ENCODE results near the gene MDK. TPM values are rescaled to one million over a fixed set of nuclear protein-coding genes. Genes with fewer than 3 reads are reported as not detected.
A peak's percentile ranks its signal among the peaks of the same experiment; 100 is the strongest.

MDK gene, protein sequence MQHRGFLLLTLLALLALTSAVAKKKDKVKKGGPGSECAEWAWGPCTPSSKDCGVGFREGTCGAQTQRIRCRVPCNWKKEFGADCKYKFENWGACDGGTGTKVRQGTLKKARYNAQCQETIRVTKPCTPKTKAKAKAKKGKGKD
- 371 TPM for polyA plus RNA-seq (2013, experiment 1 of 2)
- polyA plus RNA-seq (2013, experiment 2 of 2): 374 TPM

DNA sequence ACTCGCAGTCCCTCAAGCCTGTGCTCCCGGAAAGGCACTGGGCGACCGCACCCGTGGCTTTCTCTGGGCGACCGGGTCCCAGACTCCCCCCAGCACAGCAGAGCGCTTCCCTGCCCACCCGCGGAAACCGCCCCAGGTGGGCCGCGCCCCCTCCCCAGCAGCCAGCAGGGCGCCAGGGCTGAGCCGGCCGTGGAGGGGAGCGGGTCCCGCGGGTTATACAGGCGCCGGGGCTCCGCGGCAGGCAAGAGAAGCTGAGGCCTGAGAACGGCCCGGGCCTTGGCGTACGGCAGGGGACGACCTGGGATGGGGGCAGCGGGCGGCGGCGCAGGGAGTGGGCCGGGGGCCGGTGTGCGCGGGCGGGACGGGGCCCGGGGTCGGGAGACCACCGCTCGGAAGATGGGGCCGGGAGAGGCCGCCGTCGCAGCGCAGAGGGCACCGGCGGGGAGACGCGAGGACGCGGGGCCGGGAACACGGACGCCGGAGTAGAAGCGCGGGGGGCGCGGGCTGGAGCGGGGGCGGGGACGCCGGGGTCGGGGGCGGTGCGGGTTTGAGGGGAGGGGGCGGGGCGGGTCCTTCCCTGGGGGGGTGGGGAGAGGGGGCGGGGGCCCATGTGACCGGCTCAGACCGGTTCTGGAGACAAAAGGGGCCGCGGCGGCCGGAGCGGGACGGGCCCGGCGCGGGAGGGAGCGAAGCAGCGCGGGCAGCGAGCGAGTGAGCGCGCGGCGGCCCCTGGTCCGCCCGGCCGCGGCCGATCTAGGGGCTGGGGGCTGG, at the start of gene MDK:
MDK (plus strand) TSS at position 622 of the 771 bp plus-strand sequence. CDS start 389 bp downstream, outside the sequence.
- Histone ChIP-seq H3K27ac (ENCODE audit: low read depth, low read length) (peak within 1 kb of the TSS; percentile 96), H3K56ac (ENCODE audit: low read length) (peak within 1 kb of the TSS; percentile 92), H2BK15ac (replicated peaks; ENCODE audit: low read depth) (no peak within 1 kb of the TSS), H3K23ac (ENCODE audit: low read length) (peak within 1 kb of the TSS; percentile 73), H3K4me2 (ENCODE audit: low read length) (peak within 1 kb of the TSS; percentile 59), H4K5ac (ENCODE audit: low read length) (no peak within 1 kb of the TSS), H3K36me3 (ENCODE audit: control insufficient read depth, insufficient read depth, low read length) (peaks cover 2% of the 10 kb centered on the region), H3K4ac (ENCODE audit: low read depth, low read length) (peak within 1 kb of the TSS; percentile 88), H3K9ac (ENCODE audit: low read length) (peak within 1 kb of the TSS; percentile 91), H3K4me3 (ENCODE audit: low read length) (peak within 1 kb of the TSS; percentile 91), H2BK5ac (ENCODE audit: low read length) (peak within 1 kb of the TSS; percentile 76), H4K8ac (ENCODE audit: low read depth, low read length) (no peak within 1 kb of the TSS), H3K18ac (ENCODE audit: low read length) (peak within 1 kb of the TSS; percentile 87), H3K4me1 (ENCODE audit: control insufficient read depth, low read depth, low read length) (peaks cover 3% of the 10 kb centered on the region), H3K79me1 (ENCODE audit: low read length) (no peaks in the 10 kb centered on the region), H3K27me3 (ENCODE audit: insufficient read depth, low read length, poor library complexity) (no peaks in the 10 kb centered on the region), H2BK120ac (ENCODE audit: low read depth, low read length) (peak within 1 kb of the TSS; percentile 39), H2AK5ac (ENCODE audit: low read length) (no peak within 1 kb of the TSS), H3K79me2 (ENCODE audit: control insufficient read depth, insufficient read depth, low read length) (no peaks in the 10 kb centered on the region)
- peak; percentile 81 for DNase-seq
- no CpG with 5 or more reads among the region's 96 CpGs for WGBS (ENCODE audit: extremely low coverage, insufficient coverage, low lambda C conversion rate)

DNA sequence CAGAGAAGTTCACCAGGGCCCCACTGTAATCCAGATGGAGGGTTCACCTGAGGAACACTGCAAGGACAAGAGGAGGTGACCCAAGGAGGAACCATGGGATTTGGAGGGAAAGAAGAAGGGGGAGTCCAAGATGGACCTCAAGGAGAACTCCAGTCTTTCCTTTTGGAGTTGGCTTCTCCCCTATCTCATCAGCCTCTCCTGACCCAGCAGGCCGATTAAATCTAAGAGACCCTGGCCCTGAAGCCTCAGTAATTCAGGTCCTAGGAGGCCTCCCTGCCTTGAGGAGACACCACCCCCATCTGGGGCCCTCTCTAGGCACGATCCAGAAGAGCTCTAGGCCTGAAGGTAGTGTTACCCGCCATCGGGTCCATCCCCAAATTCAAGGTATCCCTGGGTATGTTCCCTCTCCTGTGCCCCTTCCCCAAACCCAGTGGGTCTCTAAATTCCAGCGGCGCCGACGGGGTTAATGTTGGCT, 49.3 kb upstream of the MDK start:
- peaks cover 7% of the 10 kb centered on the region for H3K4me1 ChIP-seq (ENCODE audit: control insufficient read depth, low read depth, low read length)
- no peak overlapping the region for H2AK5ac ChIP-seq (ENCODE audit: low read length)
- H3K9ac ChIP-seq (ENCODE audit: low read length): no peak overlapping the region
- no peaks in the 10 kb centered on the region for H3K79me1 ChIP-seq (ENCODE audit: low read length)
- H3K23ac ChIP-seq (ENCODE audit: low read length): no peak overlapping the region
- H3K27me3 ChIP-seq (ENCODE audit: insufficient read depth, low read length, poor library complexity): peaks cover 10% of the 10 kb centered on the region
- H3K18ac ChIP-seq (ENCODE audit: low read length): no peak overlapping the region
- no peak for DNase-seq
- H4K5ac ChIP-seq (ENCODE audit: low read length): no peak overlapping the region
- no peaks in the 10 kb centered on the region for H3K36me3 ChIP-seq (ENCODE audit: control insufficient read depth, insufficient read depth, low read length)
- no peak overlapping the region for H3K56ac ChIP-seq (ENCODE audit: low read length)
- no peak overlapping the region for H2BK5ac ChIP-seq (ENCODE audit: low read length)
- no CpG with 5 or more reads among the region's 8 CpGs for WGBS (ENCODE audit: extremely low coverage, insufficient coverage, low lambda C conversion rate)
- H3K27ac ChIP-seq (ENCODE audit: low read depth, low read length): no peak overlapping the region
- H3K79me2 ChIP-seq (ENCODE audit: control insufficient read depth, insufficient read depth, low read length): no peaks in the 10 kb centered on the region
- H2BK15ac ChIP-seq (replicated peaks; ENCODE audit: low read depth): no peak overlapping the region
- H3K4ac ChIP-seq (ENCODE audit: low read depth, low read length): no peak overlapping the region
- H3K4me3 ChIP-seq (ENCODE audit: low read length): no peak overlapping the region
- peak overlapping the region; percentile 80 for H3K4me2 ChIP-seq (ENCODE audit: low read length)
- H2BK120ac ChIP-seq (ENCODE audit: low read depth, low read length): no peak overlapping the region
- H4K8ac ChIP-seq (ENCODE audit: low read depth, low read length): no peak overlapping the region

DNA sequence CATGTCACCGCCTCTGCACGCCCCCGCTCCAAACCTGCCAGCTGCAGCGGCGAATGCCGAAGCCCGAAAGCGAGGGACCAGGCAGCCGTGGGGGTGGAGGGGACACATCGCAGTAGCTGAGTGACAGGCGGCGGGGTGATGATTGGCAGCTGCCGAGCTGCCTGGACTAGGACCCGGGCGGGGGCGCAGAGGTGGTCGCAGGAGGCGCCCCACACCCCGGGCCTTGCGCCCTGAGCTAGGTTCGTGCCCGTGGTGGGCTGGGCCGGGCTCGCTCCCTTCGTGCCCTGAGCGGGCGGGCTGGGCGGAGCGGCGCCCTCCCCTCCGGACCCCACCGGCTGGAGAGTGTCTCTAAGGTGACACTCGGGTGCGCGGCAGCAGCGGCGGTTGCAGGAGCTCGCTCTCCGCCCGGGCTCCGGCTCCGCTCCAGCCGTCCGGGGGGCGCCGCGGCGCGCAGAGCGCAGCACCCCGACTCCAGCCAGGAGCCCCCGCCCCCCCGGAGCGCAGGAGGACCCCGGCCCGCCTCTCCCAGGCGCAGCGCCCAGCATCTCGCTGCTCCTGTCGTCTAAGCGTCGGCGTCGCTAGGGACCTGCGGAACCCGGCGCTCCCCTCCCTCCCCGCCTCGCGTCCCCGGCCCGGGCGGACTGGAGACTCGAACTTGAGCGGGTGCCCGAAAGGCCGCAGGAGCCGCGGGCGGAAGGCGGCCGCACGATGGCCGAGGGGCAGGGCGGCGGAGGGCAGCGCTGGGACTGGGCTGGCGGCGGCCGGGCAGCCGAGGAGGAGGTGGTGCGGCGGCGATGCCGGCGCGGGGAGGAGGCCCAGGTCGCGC, 48.7 kb upstream of the MDK start:
- Histone ChIP-seq H3K9ac (ENCODE audit: low read length) (peak overlapping the region; percentile 52), H3K27me3 (ENCODE audit: insufficient read depth, low read length, poor library complexity) (peaks cover 10% of the 10 kb centered on the region), H3K23ac (ENCODE audit: low read length) (peak overlapping the region; percentile 36), H3K4ac (ENCODE audit: low read depth, low read length) (no peak overlapping the region), H3K18ac (ENCODE audit: low read length) (no peak overlapping the region), H3K36me3 (ENCODE audit: control insufficient read depth, insufficient read depth, low read length) (no peaks in the 10 kb centered on the region), H2BK5ac (ENCODE audit: low read length) (no peak overlapping the region), H4K8ac (ENCODE audit: low read depth, low read length) (no peak overlapping the region), H3K4me1 (ENCODE audit: control insufficient read depth, low read depth, low read length) (peaks cover 7% of the 10 kb centered on the region), H2BK15ac (replicated peaks; ENCODE audit: low read depth) (no peak overlapping the region), H3K27ac (ENCODE audit: low read depth, low read length) (no peak overlapping the region), H2BK120ac (ENCODE audit: low read depth, low read length) (no peak overlapping the region), H3K56ac (ENCODE audit: low read length) (peak overlapping the region; percentile 83), H2AK5ac (ENCODE audit: low read length) (no peak overlapping the region), H3K4me2 (ENCODE audit: low read length) (peak overlapping the region; percentile 80), H3K4me3 (ENCODE audit: low read length) (peak overlapping the region; percentile 23), H3K79me2 (ENCODE audit: control insufficient read depth, insufficient read depth, low read length) (no peaks in the 10 kb centered on the region), H3K79me1 (ENCODE audit: low read length) (no peaks in the 10 kb centered on the region), H4K5ac (ENCODE audit: low read length) (no peak overlapping the region)
- WGBS (ENCODE audit: extremely low coverage, insufficient coverage, low lambda C conversion rate): no CpG with 5 or more reads among the region's 99 CpGs
- DNase-seq: no peak

DNA sequence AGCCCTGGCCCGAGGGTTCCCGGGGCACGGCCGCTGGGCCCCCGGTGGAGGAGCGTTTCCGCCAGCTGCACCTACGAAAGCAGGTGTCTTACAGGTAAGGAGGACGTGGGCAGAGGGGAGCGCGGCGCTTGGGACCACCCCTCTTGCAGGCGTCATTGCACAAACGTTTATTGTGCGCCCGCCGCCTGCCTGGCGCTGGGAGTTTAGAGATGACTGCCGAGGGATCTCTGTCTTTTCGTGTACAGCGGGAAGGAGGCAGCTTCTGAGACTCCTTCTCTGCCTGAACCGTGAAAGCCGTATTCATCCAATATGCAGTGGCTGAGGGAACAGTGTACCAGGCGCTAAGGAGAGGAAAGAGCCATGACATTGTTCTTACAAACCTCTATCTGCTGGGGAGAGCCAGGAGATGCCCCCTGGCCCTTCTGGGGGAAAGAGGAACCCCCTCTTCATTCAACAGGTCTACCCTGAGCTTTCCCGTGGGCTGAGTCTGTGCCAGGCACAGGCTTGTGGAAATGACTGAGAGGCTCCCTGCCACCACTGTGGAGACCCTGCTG, 48.0 kb upstream of the MDK start:
- Histone ChIP-seq H3K79me1 (ENCODE audit: low read length) (no peaks in the 10 kb centered on the region), H2AK5ac (ENCODE audit: low read length) (no peak overlapping the region), H3K4ac (ENCODE audit: low read depth, low read length) (no peak overlapping the region), H3K18ac (ENCODE audit: low read length) (no peak overlapping the region), H3K23ac (ENCODE audit: low read length) (no peak overlapping the region), H3K56ac (ENCODE audit: low read length) (peak overlapping the region; percentile 83), H3K79me2 (ENCODE audit: control insufficient read depth, insufficient read depth, low read length) (no peaks in the 10 kb centered on the region), H3K27me3 (ENCODE audit: insufficient read depth, low read length, poor library complexity) (peaks cover 10% of the 10 kb centered on the region), H2BK120ac (ENCODE audit: low read depth, low read length) (no peak overlapping the region), H2BK5ac (ENCODE audit: low read length) (no peak overlapping the region), H3K4me2 (ENCODE audit: low read length) (peak overlapping the region; percentile 80), H2BK15ac (replicated peaks; ENCODE audit: low read depth) (no peak overlapping the region), H3K36me3 (ENCODE audit: control insufficient read depth, insufficient read depth, low read length) (no peaks in the 10 kb centered on the region), H3K4me1 (ENCODE audit: control insufficient read depth, low read depth, low read length) (peaks cover 8% of the 10 kb centered on the region), H3K27ac (ENCODE audit: low read depth, low read length) (no peak overlapping the region), H4K8ac (ENCODE audit: low read depth, low read length) (no peak overlapping the region), H3K9ac (ENCODE audit: low read length) (peak overlapping the region; percentile 52), H3K4me3 (ENCODE audit: low read length) (peak overlapping the region; percentile 23), H4K5ac (ENCODE audit: low read length) (no peak overlapping the region)
- no peak for DNase-seq
- no CpG with 5 or more reads among the region's 25 CpGs for WGBS (ENCODE audit: extremely low coverage, insufficient coverage, low lambda C conversion rate)

DNA sequence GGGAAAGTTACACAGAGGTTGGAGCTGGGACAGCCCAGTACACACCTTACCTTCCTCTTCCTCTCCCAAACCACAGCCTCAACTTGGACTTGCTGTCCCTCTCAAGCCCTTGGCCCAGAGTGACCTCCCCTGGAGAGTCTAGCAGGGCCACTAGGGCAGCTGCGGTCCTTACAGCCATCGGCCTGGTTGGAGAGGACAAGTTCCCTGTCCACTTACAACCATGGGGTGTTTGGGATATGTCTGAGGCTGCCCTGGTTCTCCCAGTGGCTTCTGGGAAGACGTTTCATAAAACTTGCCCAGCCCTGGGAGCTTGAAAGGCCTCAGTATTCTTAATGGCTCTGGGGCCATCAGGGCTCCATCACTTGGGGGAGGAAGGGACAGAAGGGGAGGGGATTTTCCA, 47.3 kb upstream of the MDK start:
- H3K27ac ChIP-seq (ENCODE audit: low read depth, low read length): no peak overlapping the region
- H3K9ac ChIP-seq (ENCODE audit: low read length): no peak overlapping the region
- H3K56ac ChIP-seq (ENCODE audit: low read length): no peak overlapping the region
- H3K79me2 ChIP-seq (ENCODE audit: control insufficient read depth, insufficient read depth, low read length): no peaks in the 10 kb centered on the region
- H2BK5ac ChIP-seq (ENCODE audit: low read length): no peak overlapping the region
- no peak overlapping the region for H3K4ac ChIP-seq (ENCODE audit: low read depth, low read length)
- H3K23ac ChIP-seq (ENCODE audit: low read length): no peak overlapping the region
- H2BK15ac ChIP-seq (replicated peaks; ENCODE audit: low read depth): no peak overlapping the region
- no peak overlapping the region for H4K5ac ChIP-seq (ENCODE audit: low read length)
- H2AK5ac ChIP-seq (ENCODE audit: low read length): no peak overlapping the region
- WGBS (ENCODE audit: extremely low coverage, insufficient coverage, low lambda C conversion rate): no CpG with 5 or more reads among the region's 3 CpGs
- no peak overlapping the region for H2BK120ac ChIP-seq (ENCODE audit: low read depth, low read length)
- H3K4me3 ChIP-seq (ENCODE audit: low read length): no peak overlapping the region
- no peak overlapping the region for H3K4me2 ChIP-seq (ENCODE audit: low read length)
- no peak for DNase-seq
- H3K4me1 ChIP-seq (ENCODE audit: control insufficient read depth, low read depth, low read length): peaks cover 11% of the 10 kb centered on the region
- no peak overlapping the region for H4K8ac ChIP-seq (ENCODE audit: low read depth, low read length)
- peaks cover 10% of the 10 kb centered on the region for H3K27me3 ChIP-seq (ENCODE audit: insufficient read depth, low read length, poor library complexity)
- no peaks in the 10 kb centered on the region for H3K79me1 ChIP-seq (ENCODE audit: low read length)
- H3K18ac ChIP-seq (ENCODE audit: low read length): no peak overlapping the region
- H3K36me3 ChIP-seq (ENCODE audit: control insufficient read depth, insufficient read depth, low read length): no peaks in the 10 kb centered on the region
